HEK293 (cell line): ENCODE data around the gene CBY2.

Experiments
- CTCF ChIA-PET: fragments of 350-600 bp; formaldehyde crosslinking; extraction: SDS; loops from one replicate; lab custom pipeline; 2021; ENCODE audit warnings: antibody characterized with exemption; lab: Yijun Ruan, JAX
- POLR2A ChIA-PET: fragments of 300-600 bp; formaldehyde crosslinking; extraction: SDS; loops from one replicate; lab custom pipeline; 2020; ENCODE audit warnings: antibody characterized with exemption, inconsistent platforms; lab: Yijun Ruan, JAX
- H3K27ac ChIP-seq: fragments of 200-500 bp; sonication (Bioruptor generic); 2 replicates; pipeline ENCODE4 v1.5.1; 2014; ENCODE audit warnings: low read depth, low read length, control low read depth, inconsistent platforms; ENCODE audit errors: extremely low read depth
- H3K36me3 ChIP-seq, 2 experiments: fragments of 200-500 bp in 1 of 2; sonication (Bioruptor generic) in 1 of 2; 1 replicate in 1 of 2; 2 replicates in 1 of 2; pipeline ENCODE4 v1.5.1; 2014 to 2017; ENCODE audit warnings: inconsistent platforms in 2 of 2, low read length in 2 of 2; ENCODE audit not compliant: control insufficient read depth in 2 of 2, insufficient read depth in 1 of 2
- H3K4me1 ChIP-seq: fragments of 200-500 bp; sonication (Bioruptor generic); 2 replicates; pipeline ENCODE4 v1.5.1; 2014; ENCODE audit warnings: mild to moderate bottlenecking, low read length, inconsistent platforms; ENCODE audit not compliant: control insufficient read depth, insufficient read depth
- H3K4me3 ChIP-seq: 2 replicates; pipeline ENCODE4 v1.5.1; 2011; ENCODE audit warnings: low read depth, mild to moderate bottlenecking, control low read depth, low read length, moderate library complexity
- H3K9me3 ChIP-seq: fragments of 200-500 bp; sonication (Bioruptor generic); 2 replicates; pipeline ENCODE4 v1.5.1; 2014; ENCODE audit warnings: low read depth, low read length, inconsistent platforms; ENCODE audit not compliant: control insufficient read depth, insufficient read depth
- SETDB1 ChIP-seq: IDR thresholded peaks from one replicate; pipeline ENCODE4 v1.6.1; 2017; ENCODE audit warnings: mild to moderate bottlenecking, low read length, moderate library complexity, mixed read lengths; ENCODE audit not compliant: insufficient read length
- ZFP3 ChIP-seq: fragments of 450-650 bp; formaldehyde crosslinking; IDR thresholded peaks from 2 replicates; pipeline ENCODE4 v1.5.1; 2016; ENCODE audit warnings: low read depth, missing biosample characterization, missing genetic modification characterization
- ZFP37 ChIP-seq: fragments of 450-650 bp; formaldehyde crosslinking; IDR thresholded peaks from 2 replicates; pipeline ENCODE4 v1.5.1; 2016; ENCODE audit warnings: missing biosample characterization, missing genetic modification characterization
- ZNF121 ChIP-seq: fragments of 450-650 bp; formaldehyde crosslinking; IDR thresholded peaks from 2 replicates; pipeline ENCODE4 v1.5.1; 2016; ENCODE audit warnings: missing biosample characterization, missing genetic modification characterization
- ZNF391 ChIP-seq: fragments of 450-650 bp; formaldehyde crosslinking; IDR thresholded peaks from 2 replicates; pipeline ENCODE4 v1.5.1; 2016; ENCODE audit warnings: low read depth, missing biosample characterization, missing genetic modification characterization, borderline replicate concordance
- ZNF416 ChIP-seq: fragments of 450-650 bp; formaldehyde crosslinking; IDR thresholded peaks from 2 replicates; pipeline ENCODE4 v1.5.1; 2016; ENCODE audit warnings: missing biosample characterization, missing genetic modification characterization
- ZNF791 ChIP-seq: fragments of 450-650 bp; formaldehyde crosslinking; IDR thresholded peaks from 2 replicates; pipeline ENCODE4 v1.5.1; 2016; ENCODE audit warnings: missing biosample characterization, missing genetic modification characterization
- ZSCAN16 ChIP-seq: fragments of 450-650 bp; formaldehyde crosslinking; IDR thresholded peaks from 2 replicates; pipeline ENCODE4 v1.5.1; 2016; ENCODE audit warnings: missing biosample characterization, missing genetic modification characterization
- TF ChIP-seq, protein P1 (sequence below): fragments of 450-650 bp; formaldehyde crosslinking; conservative IDR thresholded peaks from 2 replicates; pipeline ENCODE4 v1.5.1; 2016; ENCODE audit warnings: low read depth, missing biosample characterization, missing genetic modification characterization
- TF ChIP-seq, protein P2 (sequence below): fragments of 450-650 bp; formaldehyde crosslinking; IDR thresholded peaks from 2 replicates; pipeline ENCODE4 v1.5.1; 2017; ENCODE audit warnings: missing biosample characterization, missing genetic modification characterization

CBY2 gene

DNA sequence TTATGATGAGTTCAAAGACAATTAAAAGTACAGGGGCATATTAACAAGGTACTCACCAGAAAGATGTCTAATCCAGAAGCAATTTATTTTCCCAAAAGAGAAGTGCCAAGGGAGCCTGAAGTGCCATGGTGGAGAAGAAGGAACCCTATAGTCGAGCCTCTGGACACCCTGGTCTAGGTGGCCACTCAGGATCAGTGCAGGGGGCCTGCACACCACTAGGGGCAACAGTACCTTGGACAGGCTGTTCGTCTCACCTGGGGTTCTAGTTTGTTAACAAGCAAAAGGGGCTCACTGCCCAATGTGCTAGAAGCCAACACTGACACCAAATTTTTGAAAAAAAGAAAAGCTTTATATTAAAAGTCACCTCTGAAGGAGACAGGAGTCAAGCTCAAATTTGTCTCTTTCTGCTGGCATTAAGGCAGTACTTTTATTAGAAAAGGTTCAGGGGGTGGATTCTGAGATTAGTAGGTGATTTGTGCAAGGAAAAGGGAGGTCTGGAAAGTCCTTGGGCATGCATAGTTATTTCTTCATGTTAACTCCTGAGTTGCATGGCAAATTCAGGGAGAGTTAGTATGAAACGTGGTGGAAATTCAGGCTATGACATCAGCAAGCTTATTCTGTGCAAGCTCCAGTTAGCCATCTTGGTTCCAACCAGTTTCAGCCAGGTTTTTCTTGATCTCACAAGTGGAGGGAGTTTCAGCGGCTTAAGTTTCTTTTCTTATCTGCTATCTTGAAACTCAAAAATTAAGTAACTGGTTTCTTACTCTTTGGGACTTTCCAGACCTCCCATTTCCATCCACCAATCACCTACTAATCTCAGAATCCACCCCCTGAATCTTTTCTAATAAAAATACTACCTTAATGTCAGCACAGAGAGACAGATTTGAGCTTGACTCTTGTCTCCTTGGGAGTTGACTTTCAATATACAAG, 884 bp upstream of the CBY2 start (continued):
- TF ChIP-seq ZFP3 (tag by site-specific recombination): no peak
- TF ChIP-seq SETDB1: no peak

DNA sequence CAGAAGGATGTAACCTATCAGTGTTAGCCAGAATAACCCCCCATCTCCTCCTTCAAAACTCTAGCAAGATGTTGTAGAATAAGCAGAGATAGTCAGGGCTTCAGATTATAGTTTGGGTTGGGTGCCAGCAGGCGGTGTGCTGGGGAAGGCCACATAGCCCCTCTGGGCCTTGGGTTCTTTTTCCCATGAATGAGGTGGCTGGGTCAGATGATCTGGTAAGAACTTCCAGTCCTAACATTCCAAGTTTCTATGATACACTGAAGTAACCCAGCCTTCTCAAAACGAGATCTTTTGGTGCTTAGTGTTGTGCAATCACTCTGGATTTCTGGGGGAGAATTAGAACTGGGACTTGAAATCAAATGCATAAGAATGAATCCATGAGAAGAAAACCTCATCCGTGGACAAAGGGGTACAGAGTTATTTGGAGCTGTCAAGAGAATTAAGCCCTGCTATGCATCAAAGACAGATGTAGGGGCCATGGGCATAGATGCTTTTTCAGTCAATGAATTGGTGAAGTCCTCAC, 810 bp downstream of the CBY2 start:
- POLR2A ChIA-PET: no interaction called here
- Histone ChIP-seq H3K27ac (no peak overlapping the region), H3K9me3 (no peaks in the 10 kb centered on the region), H3K4me3 (no peak overlapping the region), H3K36me3 (no peaks in the 10 kb centered on the region), H3K4me1 (no peaks in the 10 kb centered on the region)
- CTCF ChIA-PET: interaction anchor here (1.3 to 2.0 kb wide), 2 partner anchors 15 to 20 kb away, joined by 3 to 5 read pairs; no protein-coding TSS in a partner anchor
- TF ChIP-seq, protein P1, sequence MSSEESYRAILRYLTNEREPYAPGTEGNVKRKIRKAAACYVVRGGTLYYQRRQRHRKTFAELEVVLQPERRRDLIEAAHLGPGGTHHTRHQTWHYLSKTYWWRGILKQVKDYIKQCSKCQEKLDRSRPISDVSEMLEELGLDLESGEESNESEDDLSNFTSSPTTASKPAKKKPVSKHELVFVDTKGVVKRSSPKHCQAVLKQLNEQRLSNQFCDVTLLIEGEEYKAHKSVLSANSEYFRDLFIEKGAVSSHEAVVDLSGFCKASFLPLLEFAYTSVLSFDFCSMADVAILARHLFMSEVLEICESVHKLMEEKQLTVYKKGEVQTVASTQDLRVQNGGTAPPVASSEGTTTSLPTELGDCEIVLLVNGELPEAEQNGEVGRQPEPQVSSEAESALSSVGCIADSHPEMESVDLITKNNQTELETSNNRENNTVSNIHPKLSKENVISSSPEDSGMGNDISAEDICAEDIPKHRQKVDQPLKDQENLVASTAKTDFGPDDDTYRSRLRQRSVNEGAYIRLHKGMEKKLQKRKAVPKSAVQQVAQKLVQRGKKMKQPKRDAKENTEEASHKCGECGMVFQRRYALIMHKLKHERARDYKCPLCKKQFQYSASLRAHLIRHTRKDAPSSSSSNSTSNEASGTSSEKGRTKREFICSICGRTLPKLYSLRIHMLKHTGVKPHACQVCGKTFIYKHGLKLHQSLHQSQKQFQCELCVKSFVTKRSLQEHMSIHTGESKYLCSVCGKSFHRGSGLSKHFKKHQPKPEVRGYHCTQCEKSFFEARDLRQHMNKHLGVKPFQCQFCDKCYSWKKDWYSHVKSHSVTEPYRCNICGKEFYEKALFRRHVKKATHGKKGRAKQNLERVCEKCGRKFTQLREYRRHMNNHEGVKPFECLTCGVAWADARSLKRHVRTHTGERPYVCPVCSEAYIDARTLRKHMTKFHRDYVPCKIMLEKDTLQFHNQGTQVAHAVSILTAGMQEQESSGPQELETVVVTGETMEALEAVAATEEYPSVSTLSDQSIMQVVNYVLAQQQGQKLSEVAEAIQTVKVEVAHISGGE (tag by site-specific recombination): no peak
- TF ChIP-seq ZNF391 (tag by site-specific recombination): no peak
- no peak for TF ChIP-seq ZFP37 (tag by site-specific recombination)
- TF ChIP-seq, protein P2, sequence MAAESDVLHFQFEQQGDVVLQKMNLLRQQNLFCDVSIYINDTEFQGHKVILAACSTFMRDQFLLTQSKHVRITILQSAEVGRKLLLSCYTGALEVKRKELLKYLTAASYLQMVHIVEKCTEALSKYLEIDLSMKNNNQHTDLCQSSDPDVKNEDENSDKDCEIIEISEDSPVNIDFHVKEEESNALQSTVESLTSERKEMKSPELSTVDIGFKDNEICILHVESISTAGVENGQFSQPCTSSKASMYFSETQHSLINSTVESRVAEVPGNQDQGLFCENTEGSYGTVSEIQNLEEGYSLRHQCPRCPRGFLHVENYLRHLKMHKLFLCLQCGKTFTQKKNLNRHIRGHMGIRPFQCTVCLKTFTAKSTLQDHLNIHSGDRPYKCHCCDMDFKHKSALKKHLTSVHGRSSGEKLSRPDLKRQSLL (tag by site-specific recombination): no peak

DNA sequence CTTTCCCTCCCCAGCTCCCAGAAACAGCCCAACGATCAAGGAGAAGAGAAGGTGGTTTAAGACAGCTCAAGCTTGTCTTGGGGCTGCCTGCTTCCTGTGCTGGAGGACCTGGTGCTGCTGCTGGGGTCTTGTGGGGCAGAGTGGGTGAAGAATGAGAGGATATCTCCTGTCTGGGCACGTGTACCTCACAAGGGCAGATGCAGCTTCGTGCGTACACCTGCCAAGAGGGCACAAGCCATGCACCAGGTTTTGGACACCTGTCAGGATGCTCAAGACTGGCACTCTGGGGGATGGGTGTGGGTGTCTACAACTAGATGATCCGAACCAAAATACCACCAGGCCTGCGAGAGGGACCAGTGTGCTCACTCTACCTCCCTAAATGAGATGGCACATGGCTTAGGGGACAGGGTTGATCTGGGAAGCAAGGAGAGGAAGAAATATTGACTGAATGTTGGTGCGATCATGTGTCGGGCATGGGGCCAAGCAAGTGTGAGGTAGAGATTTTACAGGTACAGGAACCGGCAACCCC, 2.2 kb downstream of the CBY2 start:
- H3K4me1 ChIP-seq: no peaks in the 10 kb centered on the region
- no peak overlapping the region for H3K27ac ChIP-seq
- no peaks in the 10 kb centered on the region for H3K36me3 ChIP-seq
- CTCF ChIA-PET: interaction anchor here (2.0 kb wide), 1 partner anchor 14 kb away, joined by 5 read pairs; no protein-coding TSS in a partner anchor
- H3K4me3 ChIP-seq: no peak overlapping the region
- no peaks in the 10 kb centered on the region for H3K9me3 ChIP-seq
- POLR2A ChIA-PET: no interaction called here
- TF ChIP-seq ZFP37 (tag by site-specific recombination): no peak
- no peak for TF ChIP-seq ZNF121
- no peak for TF ChIP-seq ZNF791 (tag by site-specific recombination)

DNA sequence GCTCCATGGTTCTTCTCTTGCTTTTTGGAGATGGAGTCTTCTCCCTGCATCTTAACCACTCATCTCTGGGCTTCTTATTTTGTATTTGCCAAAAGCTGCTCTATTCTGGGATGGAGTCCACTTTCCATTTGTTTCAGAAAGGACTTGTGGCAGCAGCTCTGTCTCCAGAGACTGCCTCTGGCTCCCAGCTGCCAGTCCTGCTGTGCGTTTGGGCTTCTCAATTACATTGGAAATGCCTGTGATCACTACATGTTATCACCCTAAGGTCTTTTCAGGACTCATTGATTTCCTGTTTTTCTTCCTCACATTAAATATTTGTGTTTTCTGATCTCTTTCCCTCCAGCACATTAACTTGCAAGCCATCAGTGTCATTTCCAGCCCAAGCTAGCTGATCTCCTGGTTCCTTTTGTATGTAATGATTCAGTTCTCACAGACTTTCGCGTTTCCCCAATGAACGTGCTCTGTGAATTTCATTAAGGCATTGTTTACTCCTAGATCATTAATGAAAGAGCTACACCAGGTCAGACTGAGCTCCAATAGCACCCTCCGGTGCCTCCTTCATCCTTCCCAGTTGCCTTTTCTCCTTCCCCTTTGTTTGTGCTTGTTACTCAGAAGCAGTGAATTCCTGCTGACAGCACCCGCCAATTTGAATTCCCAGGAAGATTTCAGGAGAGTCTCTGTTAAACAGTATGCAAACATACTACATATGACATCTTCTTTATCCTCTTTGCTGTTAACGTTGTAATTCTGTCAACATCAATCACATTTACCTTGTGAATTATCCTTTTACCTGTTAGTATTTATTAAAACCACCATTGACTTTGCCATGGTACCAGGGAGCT, 3.0 kb downstream of the CBY2 start:
- H3K27ac ChIP-seq: no peak overlapping the region
- H3K36me3 ChIP-seq: no peaks in the 10 kb centered on the region
- TF ChIP-seq ZNF416 (tag by site-specific recombination): no peak
- TF ChIP-seq ZSCAN16 (tag by site-specific recombination): no peak
- H3K4me1 ChIP-seq: no peaks in the 10 kb centered on the region
- POLR2A ChIA-PET: no interaction called here
- no peak overlapping the region for H3K4me3 ChIP-seq
- no peaks in the 10 kb centered on the region for H3K9me3 ChIP-seq
- CTCF ChIA-PET: interaction anchor here (1.2 to 2.0 kb wide), 2 partner anchors 13 to 81 kb away, joined by 4 to 5 read pairs; no protein-coding TSS in a partner anchor
